Loucy (cell line): Measurements from ENCODE around the gene KRTAP5-8.

Experiments
- EZH2phosphoT487 ChIP-seq: fragments of 200-600 bp; IDR thresholded peaks from 2 replicates; pipeline ENCODE4 v1.6.1; 2018; ENCODE audit warnings: antibody characterized with exemption, mild to moderate bottlenecking, moderate library complexity, borderline replicate concordance
- TF ChIP-seq, protein P1 (sequence below): fragments of 200-600 bp; sonication (generic); conservative IDR thresholded peaks from 2 replicates; pipeline ENCODE4 v1.5.1; 2014; ENCODE audit warnings: mild to moderate bottlenecking, antibody characterized with exemption, low read length

GRCh38 chr11:71562120-71562519, 24.3 kb downstream of the KRTAP5-8 start:
- TF ChIP-seq, protein P1, sequence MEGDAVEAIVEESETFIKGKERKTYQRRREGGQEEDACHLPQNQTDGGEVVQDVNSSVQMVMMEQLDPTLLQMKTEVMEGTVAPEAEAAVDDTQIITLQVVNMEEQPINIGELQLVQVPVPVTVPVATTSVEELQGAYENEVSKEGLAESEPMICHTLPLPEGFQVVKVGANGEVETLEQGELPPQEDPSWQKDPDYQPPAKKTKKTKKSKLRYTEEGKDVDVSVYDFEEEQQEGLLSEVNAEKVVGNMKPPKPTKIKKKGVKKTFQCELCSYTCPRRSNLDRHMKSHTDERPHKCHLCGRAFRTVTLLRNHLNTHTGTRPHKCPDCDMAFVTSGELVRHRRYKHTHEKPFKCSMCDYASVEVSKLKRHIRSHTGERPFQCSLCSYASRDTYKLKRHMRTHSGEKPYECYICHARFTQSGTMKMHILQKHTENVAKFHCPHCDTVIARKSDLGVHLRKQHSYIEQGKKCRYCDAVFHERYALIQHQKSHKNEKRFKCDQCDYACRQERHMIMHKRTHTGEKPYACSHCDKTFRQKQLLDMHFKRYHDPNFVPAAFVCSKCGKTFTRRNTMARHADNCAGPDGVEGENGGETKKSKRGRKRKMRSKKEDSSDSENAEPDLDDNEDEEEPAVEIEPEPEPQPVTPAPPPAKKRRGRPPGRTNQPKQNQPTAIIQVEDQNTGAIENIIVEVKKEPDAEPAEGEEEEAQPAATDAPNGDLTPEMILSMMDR: no peak
- TF ChIP-seq EZH2phosphoT487: no peak
